Measurements from ENCODE around the gene PRPF38B.

Gene PRPF38B

DNA sequence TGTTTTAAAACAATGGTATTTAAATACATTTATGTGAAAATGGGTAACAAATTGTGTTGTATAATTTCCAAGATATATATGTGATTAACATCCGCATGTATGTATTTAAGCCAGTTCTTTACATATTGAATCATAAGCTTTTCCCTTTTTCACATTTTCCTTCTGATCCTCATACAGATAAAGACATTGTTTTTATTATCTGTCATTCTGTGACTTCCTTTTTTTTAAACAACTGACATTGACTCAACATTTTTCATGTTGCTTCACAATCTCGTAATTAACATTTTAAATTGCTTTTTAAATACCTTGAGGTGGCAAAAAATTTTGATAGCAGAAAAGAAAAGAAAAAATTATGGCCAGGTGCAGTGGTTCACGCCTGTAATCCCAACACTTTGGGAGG is 55.8 kb downstream of the PRPF38B start:
- Histone ChIP-seq H3K9ac (no peak overlapping the region), H3K36me3 (ENCODE audit: insufficient read depth) (no peaks in the 10 kb centered on the region), H3K27me3 (ENCODE audit: insufficient read depth, low read depth) (no peaks in the 10 kb centered on the region), H3K4me3 (IDR thresholded peaks at IDR 0.05; ENCODE audit: insufficient read depth, low read depth, low read length) (no peak overlapping the region), H3K79me2 (ENCODE audit: insufficient read depth, low read depth) (no peaks in the 10 kb centered on the region; the same call in 1 of the 2 replicates), H3K27ac (no peak overlapping the region), H4K20me1 (ENCODE audit: insufficient read depth) (no peaks in the 10 kb centered on the region), H3K4me2 (peak overlapping the region; percentile 56; the same call in 1 of the 2 replicates), H2AFZ (ENCODE audit: low read depth) (no peak overlapping the region), H3K4me1 (ENCODE audit: low read depth, poor library complexity, severe bottlenecking) (peaks cover 11% of the 10 kb centered on the region)
- TF ChIP-seq, protein P1, sequence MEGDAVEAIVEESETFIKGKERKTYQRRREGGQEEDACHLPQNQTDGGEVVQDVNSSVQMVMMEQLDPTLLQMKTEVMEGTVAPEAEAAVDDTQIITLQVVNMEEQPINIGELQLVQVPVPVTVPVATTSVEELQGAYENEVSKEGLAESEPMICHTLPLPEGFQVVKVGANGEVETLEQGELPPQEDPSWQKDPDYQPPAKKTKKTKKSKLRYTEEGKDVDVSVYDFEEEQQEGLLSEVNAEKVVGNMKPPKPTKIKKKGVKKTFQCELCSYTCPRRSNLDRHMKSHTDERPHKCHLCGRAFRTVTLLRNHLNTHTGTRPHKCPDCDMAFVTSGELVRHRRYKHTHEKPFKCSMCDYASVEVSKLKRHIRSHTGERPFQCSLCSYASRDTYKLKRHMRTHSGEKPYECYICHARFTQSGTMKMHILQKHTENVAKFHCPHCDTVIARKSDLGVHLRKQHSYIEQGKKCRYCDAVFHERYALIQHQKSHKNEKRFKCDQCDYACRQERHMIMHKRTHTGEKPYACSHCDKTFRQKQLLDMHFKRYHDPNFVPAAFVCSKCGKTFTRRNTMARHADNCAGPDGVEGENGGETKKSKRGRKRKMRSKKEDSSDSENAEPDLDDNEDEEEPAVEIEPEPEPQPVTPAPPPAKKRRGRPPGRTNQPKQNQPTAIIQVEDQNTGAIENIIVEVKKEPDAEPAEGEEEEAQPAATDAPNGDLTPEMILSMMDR (conservative IDR thresholded peaks at IDR 0.05; ENCODE audit: low read depth, low read length), result no peak

DNA sequence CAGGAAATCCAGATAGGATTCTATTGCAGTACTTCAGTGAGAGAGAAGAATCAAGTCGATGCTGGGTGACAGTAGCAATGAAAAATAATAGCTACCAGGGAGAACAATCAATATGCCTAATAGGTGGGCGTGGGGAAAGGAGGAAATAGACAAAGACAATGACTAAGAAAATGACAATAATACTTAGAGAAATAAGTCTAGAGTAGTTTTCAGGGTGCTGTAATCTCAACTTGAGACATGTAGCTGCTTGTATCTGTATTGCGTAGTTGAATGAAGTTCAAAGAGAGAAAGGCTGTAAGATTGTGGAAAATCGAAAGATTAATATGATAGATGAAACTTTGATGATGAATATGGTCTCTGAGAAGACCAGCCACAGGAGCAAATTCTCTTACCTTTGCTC is 57.0 kb downstream of the PRPF38B start:
- Histone ChIP-seq H3K79me2 (ENCODE audit: insufficient read depth, low read depth) (no peaks in the 10 kb centered on the region; the same call in 1 of the 2 replicates), H3K4me1 (ENCODE audit: low read depth, poor library complexity, severe bottlenecking) (peaks cover 11% of the 10 kb centered on the region), H3K4me2 (no peak overlapping the region), H3K27me3 (ENCODE audit: insufficient read depth, low read depth) (no peaks in the 10 kb centered on the region), H4K20me1 (ENCODE audit: insufficient read depth) (no peaks in the 10 kb centered on the region), H2AFZ (ENCODE audit: low read depth) (no peak overlapping the region), H3K4me3 (IDR thresholded peaks at IDR 0.05; ENCODE audit: insufficient read depth, low read depth, low read length) (no peak overlapping the region), H3K36me3 (ENCODE audit: insufficient read depth) (no peaks in the 10 kb centered on the region), H3K27ac (no peak overlapping the region), H3K9ac (no peak overlapping the region)
- TF ChIP-seq, protein P1 (conservative IDR thresholded peaks at IDR 0.05; ENCODE audit: low read depth, low read length), result no peak

DNA sequence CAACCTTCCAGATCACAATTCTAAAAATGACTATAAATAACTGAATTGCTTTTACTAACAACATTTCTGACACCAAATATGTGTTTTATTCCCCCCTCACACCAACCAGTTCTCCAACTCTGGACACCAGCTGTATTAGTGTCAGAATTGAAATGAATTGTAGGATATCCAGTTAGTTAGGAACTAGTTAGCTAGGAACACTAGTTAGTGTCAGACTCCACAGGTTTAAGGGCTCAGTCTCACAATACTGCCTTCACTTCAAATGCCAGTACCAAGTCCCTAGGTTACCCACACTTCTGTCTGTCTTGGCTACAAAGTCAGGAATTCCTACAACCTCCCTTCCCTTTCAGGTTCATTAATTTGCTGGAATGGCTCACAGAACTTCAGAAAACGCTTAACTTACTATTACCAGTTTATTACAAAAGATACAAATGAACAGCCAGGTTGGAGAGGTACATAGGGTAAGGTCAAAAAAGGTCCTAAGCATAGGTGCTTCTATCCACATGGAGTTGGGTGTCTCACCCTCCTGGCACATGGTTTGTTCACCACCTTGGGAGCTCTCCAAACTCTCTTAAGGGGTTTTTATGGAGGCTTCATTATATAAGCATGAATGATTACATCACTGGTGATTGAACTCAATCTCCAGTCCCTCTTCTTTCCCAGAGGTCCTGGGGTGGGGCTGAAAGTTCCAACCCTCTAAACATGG is 58.5 kb downstream of the PRPF38B start:
- Histone ChIP-seq H4K20me1 (ENCODE audit: insufficient read depth) (no peaks in the 10 kb centered on the region), H3K4me2 (no peak overlapping the region)

More for the DNA sequence above, 58.5 kb downstream of the PRPF38B start:
- peaks cover 11% of the 10 kb centered on the region for H3K4me1 ChIP-seq (ENCODE audit: low read depth, poor library complexity, severe bottlenecking)
- no peaks in the 10 kb centered on the region; the same call in 1 of the 2 replicates for H3K79me2 ChIP-seq (ENCODE audit: insufficient read depth, low read depth)
- no peaks in the 10 kb centered on the region for H3K27me3 ChIP-seq (ENCODE audit: insufficient read depth, low read depth)
- H3K4me3 ChIP-seq (IDR thresholded peaks at IDR 0.05; ENCODE audit: insufficient read depth, low read depth, low read length), result no peak overlapping the region
- no peak overlapping the region for H3K9ac ChIP-seq
- no peak overlapping the region for H2AFZ ChIP-seq (ENCODE audit: low read depth)
- TF ChIP-seq, protein P1 (conservative IDR thresholded peaks at IDR 0.05; ENCODE audit: low read depth, low read length), result no peak
- H3K36me3 ChIP-seq (ENCODE audit: insufficient read depth), result no peaks in the 10 kb centered on the region
- H3K27ac ChIP-seq, result no peak overlapping the region
